ENCODE measurements around the gene CARD9. TPM values are rescaled to one million over a fixed set of nuclear protein-coding genes. Genes with fewer than 3 reads are reported as not detected.

CARD9 gene
- total and polyA plus RNA-seq, 2 of the 4 experiments (the other 2 are of a cell fraction) = 0.36 to 1.9 TPM

- Histone ChIP-seq H3K9me1 (ENCODE audit: insufficient read depth, low read length) (peaks cover 13% of the 10 kb centered on the region; the same call in 1 of the 2 replicates), H2BK5ac (ENCODE audit: low read depth, low read length, poor library complexity, severe bottlenecking) (no peak overlapping the region), H2BK120ac (ENCODE audit: low read depth, low read length) (no peak overlapping the region), H3K9ac (ENCODE audit: low read depth, low read length) (peak overlapping the region; percentile 81), H3K27me3 (ENCODE audit: control insufficient read depth, insufficient read depth, low read length) (no peaks in the 10 kb centered on the region), H4K91ac (ENCODE audit: insufficient read depth, low read depth, low read length) (no peak overlapping the region), H4K5ac (ENCODE audit: low read depth, low read length) (no peak overlapping the region), H3K4ac (ENCODE audit: low read depth, low read length) (no peak overlapping the region), H3K4me2 (ENCODE audit: low read depth, low read length) (peak overlapping the region; percentile 100), H4K8ac (ENCODE audit: low read depth in 2 of 2, low read length in 2 of 2) (no peak overlapping the region; a peak in 1 of 4 replicates), H2AK5ac (ENCODE audit: low read depth, low read length) (peak overlapping the region; percentile 70; the same call in 1 of the 2 replicates), H2BK20ac (ENCODE audit: low read depth, low read length) (no peak overlapping the region), H3K14ac (replicated peaks; ENCODE audit: low read depth, low read length) (no peak overlapping the region), H3K79me1 (ENCODE audit: low read depth in 1 of 2, low read length in 2 of 2) (peaks cover 19 to 71% of the 10 kb centered on the region in 2 experiments), H3K23ac (ENCODE audit: low read depth, low read length) (peak overlapping the region; percentile 72; the same call in 1 of the 2 replicates), H3K56ac (ENCODE audit: extremely low read depth, insufficient read depth, low read length) (peak overlapping the region; percentile 34; the same call in 1 of the 2 replicates), H3K9me3 (ENCODE audit: control insufficient read depth, insufficient read depth, low read length) (no peaks in the 10 kb centered on the region), H2AK9ac (replicated peaks; ENCODE audit: low read depth, low read length, poor library complexity) (peak overlapping the region; percentile 98), H3K27ac (ENCODE audit: insufficient read depth, low read length) (peak overlapping the region; percentile 85), H3K18ac (ENCODE audit: low read depth, low read length) (no peak overlapping the region), H2AFZ (replicated peaks; ENCODE audit: low read length, poor library complexity) (peak overlapping the region; percentile 8), H4K20me1 (ENCODE audit: insufficient read depth, low read length) (peaks cover 36% of the 10 kb centered on the region), H3K4me3 (ENCODE audit: insufficient read depth, low read depth, low read length) (peak overlapping the region; percentile 88), H2BK15ac (ENCODE audit: low read depth, low read length) (no peak overlapping the region), H3K36me3 (ENCODE audit: control insufficient read depth, insufficient read depth, low read length) (peaks cover 46% of the 10 kb centered on the region), H3K4me1 (ENCODE audit: control insufficient read depth, insufficient read depth, low read length) (peaks cover 12% of the 10 kb centered on the region)
- ChIA-PET CTCF (no interaction called here), POLR2A (ENCODE audit: unreplicated experiment) (no interaction called here)
- TSS peak; percentile 55 for BruUV-seq (replicated peaks)
- ATAC-seq (ENCODE audit: low read depth) (no peak), DNase-seq (no peak)
- TF ChIP-seq RFX5 (IDR thresholded peaks at IDR 0.05; ENCODE audit: low read depth, low read length) (no peak), MAFK (IDR thresholded peaks at IDR 0.05; ENCODE audit: low read depth, low read length) (no peak), MXI1 (IDR thresholded peaks at IDR 0.05; ENCODE audit: borderline replicate concordance, low read depth, low read length) (no peak), RCOR1 (IDR thresholded peaks at IDR 0.05; ENCODE audit: insufficient replicate concordance, low read length) (no peak), CEBPB (IDR thresholded peaks at IDR 0.05; ENCODE audit: low read depth, low read length) (no peak), POLR2A (IDR thresholded peaks at IDR 0.05; ENCODE audit: low read depth, low read length) (no peak; the same call in 1 of the 2 replicates), FOS (IDR thresholded peaks at IDR 0.05; ENCODE audit: low read depth, low read length) (no peak), ELK1 (IDR thresholded peaks at IDR 0.05; ENCODE audit: borderline replicate concordance, low read depth, low read length) (no peak), SMC3 (IDR thresholded peaks at IDR 0.05; ENCODE audit: low read depth, low read length) (no peak), MAZ (IDR thresholded peaks at IDR 0.05; ENCODE audit: borderline replicate concordance, low read depth, low read length) (no peak), BHLHE40 (IDR thresholded peaks at IDR 0.05; ENCODE audit: low read depth, low read length) (no peak), CTCF (conservative IDR thresholded peaks at IDR 0.05; ENCODE audit: low read depth, low read length) (no peak)
- dilution Hi-C loops (cut with HindIII; ENCODE audit: low sequenced_read_pairs, unreplicated experiment) = no loop called here
- intact Hi-C loops (cut with micrococcal nuclease) = no loop called here
- WGBS, 2 experiments (ENCODE audit: extremely low coverage in 2 of 2, insufficient read length in 1 of 2) = 61% methylated on average over 3 of the region's 4 CpGs; no CpG with 5 or more reads in 1 of the 2 experiments
- in situ Hi-C loops (cut with MboI; ENCODE audit: low sequenced_read_pairs) = no loop called here
Observed at GRCh38 chr9:136411378-136411777, 37.9 kb upstream of the CARD9 start.

All from IMR-90 (cell line).